HG02642 (cell line): Measurements from ENCODE around the gene CCDC149.

Source experiments
- ATAC-seq: cut with Tn5 transposase; IDR thresholded peaks from one replicate; pipeline ENCODE4 v1.9.1; 2021; ENCODE audit warnings: mild to moderate bottlenecking; ENCODE audit not compliant: unreplicated experiment, poor library complexity

CCDC149 gene

DNA sequence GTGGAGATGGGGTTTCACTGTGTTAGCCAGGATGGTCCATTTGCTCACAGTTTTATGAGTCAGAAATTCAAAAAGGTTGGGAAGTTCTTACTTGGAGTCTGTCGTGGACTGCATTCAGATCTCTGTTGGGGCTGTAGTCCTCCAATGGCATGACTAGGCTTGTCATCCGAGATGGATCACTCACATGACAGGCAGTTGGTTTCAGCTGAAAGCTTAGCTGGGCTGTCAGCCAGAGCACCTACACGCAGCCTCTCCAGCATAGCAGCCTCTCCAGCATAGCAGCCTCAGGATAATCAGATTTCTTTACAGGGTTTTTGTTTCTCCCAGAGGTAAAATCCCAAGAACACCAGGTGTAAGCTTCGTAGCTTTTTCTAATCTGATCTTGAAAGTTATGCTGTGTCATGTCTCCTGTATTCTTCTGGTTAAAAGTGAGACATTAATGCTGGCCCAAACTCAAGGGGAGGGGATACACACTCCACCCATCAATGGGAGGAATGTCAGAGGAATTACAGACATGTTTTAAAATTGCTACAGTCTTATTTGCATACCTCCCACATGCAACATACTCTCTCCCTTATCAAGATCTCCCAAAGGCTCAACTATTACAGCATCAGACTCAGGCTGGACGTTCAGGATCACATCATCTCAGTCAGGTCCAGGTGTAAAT is 149.1 kb downstream of the CCDC149 start:
- ATAC-seq, result no peak
